IPS DF 4.7 (cell line): Measurements from ENCODE around the gene AGBL5.
A peak's percentile ranks its signal among the peaks of the same experiment; 100 is the strongest.

Experiments used
- DNase-seq: peaks from one replicate; pipeline ENCODE4 v3.0.0-alpha.2; 2013; ENCODE audit warnings: low spot score; ENCODE audit errors: extremely low read depth

AGBL5 gene

GRCh38 chr2:27050281-27050995 lies 1.0 kb upstream of the AGBL5 start:
- DNase-seq = peak; percentile 78

- no peak for DNase-seq
Observed at GRCh38 chr2:27051902-27052645, 606 bp downstream of the AGBL5 start.

- DNase-seq = no peak
Observed at GRCh38 chr2:27053321-27053720, 1.9 kb downstream of the AGBL5 start.

GRCh38 chr2:27053776-27054175 lies 2.3 kb downstream of the AGBL5 start:
- no peak for DNase-seq

GRCh38 chr2:27054721-27055120 lies 3.3 kb downstream of the AGBL5 start:
- no peak for DNase-seq

- no peak for DNase-seq
Observed at GRCh38 chr2:27057184-27057583, 5.7 kb downstream of the AGBL5 start.

- DNase-seq = no peak
Observed at GRCh38 chr2:27058210-27058609, 6.7 kb downstream of the AGBL5 start.

- no peak for DNase-seq
Observed at GRCh38 chr2:27059141-27059820, 7.8 kb downstream of the AGBL5 start.

GRCh38 chr2:27060323-27060722 lies 8.9 kb downstream of the AGBL5 start:
- DNase-seq = no peak

GRCh38 chr2:27065128-27065527 lies 13.7 kb downstream of the AGBL5 start:
- no peak for DNase-seq

GRCh38 chr2:27067385-27067784 lies 15.9 kb downstream of the AGBL5 start:
- DNase-seq = no peak

GRCh38 chr2:27069436-27069835 lies 18.0 kb downstream of the AGBL5 start:
- no peak for DNase-seq

GRCh38 chr2:27069961-27070618 lies 18.6 kb downstream of the AGBL5 start:
- DNase-seq = no peak

- no peak for DNase-seq
Observed at GRCh38 chr2:27070653-27071276, 19.3 kb downstream of the AGBL5 start.

GRCh38 chr2:27071277-27071989 lies 20.0 kb downstream of the AGBL5 start, which contains the start of gene OST4:
OST4 (minus strand) TSS chr2:27071654.
- no peak for DNase-seq

GRCh38 chr2:27071990-27072830 lies 20.7 kb downstream of the AGBL5 start:
- DNase-seq = no peak

- DNase-seq = no peak
Observed at GRCh38 chr2:27072920-27073319, 21.5 kb downstream of the AGBL5 start.

GRCh38 chr2:27073782-27074181 lies 22.3 kb downstream of the AGBL5 start:
- DNase-seq = no peak

- DNase-seq = no peak
Observed at GRCh38 chr2:27074738-27075565, 23.5 kb downstream of the AGBL5 start.
